GM12878 (cell line): ENCODE results near the gene INPP5D. TPM values are rescaled to one million over a fixed set of nuclear protein-coding genes. Genes with fewer than 3 reads are reported as not detected.

Experiments used
- ATAC-seq: fragments of 200-7000 bp; cut with Tn5 transposase; 3 replicates; pipeline ENCODE4 v1.9.1; 2020; ENCODE audit warnings: mild to moderate bottlenecking, moderate library complexity
- BruUV-seq: library from RNA; stranded (reverse); fragments of 400-500 nt; replicated peaks from 2 replicates; lab custom pipeline; 2021; lab: Mats Ljungman, UMichigan
- CTCF ChIA-PET: fragments of 300-600 bp; sonication (Branson Sonifier 250); formaldehyde crosslinking; extraction: SDS; loops from one replicate; lab custom pipeline; 2021; ENCODE audit warnings: inconsistent platforms; lab: Yijun Ruan, JAX
- POLR2A ChIA-PET: fragments of 350-600 bp; formaldehyde crosslinking; extraction: SDS; loops from one replicate; lab custom pipeline; 2021; ENCODE audit warnings: inconsistent platforms; lab: Charles Lee
- RAD21 ChIA-PET: fragments of 300-600 bp; sonication (Branson Sonifier 250); formaldehyde crosslinking; loops from one replicate; lab custom pipeline; 2023; ENCODE audit warnings: antibody characterized with exemption; ENCODE audit not compliant: unreplicated experiment; lab: Charles Lee
- SMC1A ChIA-PET: fragments of 300-600 bp; sonication (Branson Sonifier 250); formaldehyde crosslinking; loops from one replicate; lab custom pipeline; 2023; ENCODE audit not compliant: unreplicated experiment, uncharacterized antibody; lab: Charles Lee
- DNase-seq: peaks from one replicate; pipeline ENCODE4 v3.0.0-alpha.2; 2011; ENCODE audit warnings: low read depth, low spot score
- FAIRE-seq: peaks from 3 replicates; lab custom pipeline; 2011; peaks lifted over from hg19 to GRCh38; lab: Jason Lieb, UNC
- H2AFZ ChIP-seq: 2 replicates; pipeline ENCODE4 v1.6.0; 2011; ENCODE audit warnings: low read depth, low read length, control low read depth; ENCODE audit not compliant: control insufficient read depth
- H3K27ac ChIP-seq: 2 replicates; pipeline ENCODE4 v1.5.1; 2011; ENCODE audit warnings: control low read depth; ENCODE audit not compliant: control insufficient read depth, insufficient read depth
- H3K27me3 ChIP-seq, 2 experiments: replicated peaks in 1 of 2; 2 replicates each; pipeline versions ENCODE4 v1.6.0 to v1.6.1; 2011; ENCODE audit warnings: low read length in 1 of 2; ENCODE audit not compliant: control insufficient read depth in 2 of 2, insufficient read depth in 2 of 2
- H3K36me3 ChIP-seq, 2 experiments: 2 replicates each; pipeline ENCODE4 v1.5.1; 2011; ENCODE audit warnings: low read length in 1 of 2; ENCODE audit not compliant: control insufficient read depth in 2 of 2, insufficient read depth in 2 of 2
- H3K4me1 ChIP-seq: 2 replicates; pipeline ENCODE4 v1.6.1; 2011; ENCODE audit warnings: mild to moderate bottlenecking, low read length, moderate library complexity, mixed read lengths; ENCODE audit not compliant: control insufficient read depth, insufficient read depth
- H3K4me2 ChIP-seq: 2 replicates; pipeline ENCODE4 v1.6.0; 2011; ENCODE audit warnings: control low read depth; ENCODE audit not compliant: control insufficient read depth, insufficient read depth
- H3K4me3 ChIP-seq: fragments of 200-600 bp; sonication (generic); 2 replicates; pipeline ENCODE4 v1.5.1; 2016
- H3K79me2 ChIP-seq: 2 replicates; pipeline ENCODE4 v1.6.0; 2011; ENCODE audit warnings: low read length; ENCODE audit not compliant: control insufficient read depth, insufficient read depth
- H3K9ac ChIP-seq: 2 replicates; pipeline ENCODE4 v1.8.0; 2011; ENCODE audit warnings: low read length, control low read depth, mixed read lengths; ENCODE audit not compliant: control insufficient read depth, insufficient read depth
- H3K9me3 ChIP-seq: replicated peaks from 3 replicates; pipeline ENCODE4 v1.5.1; 2011; ENCODE audit warnings: mild to moderate bottlenecking, low read length; ENCODE audit not compliant: control insufficient read depth, insufficient read depth
- H4K20me1 ChIP-seq: 2 replicates; pipeline ENCODE4 v1.6.0; 2011; ENCODE audit not compliant: control insufficient read depth, insufficient read depth
- CREB1 ChIP-seq: IDR thresholded peaks from 2 replicates; pipeline ENCODE4 v1.6.1; 2012; ENCODE audit warnings: low read depth, mild to moderate bottlenecking, inconsistent platforms
- E4F1 ChIP-seq: fragments of 450-650 bp; IDR thresholded peaks from 2 replicates; pipeline ENCODE4 v1.6.1; 2018; ENCODE audit warnings: borderline replicate concordance, mild to moderate bottlenecking; ENCODE audit not compliant: partially characterized antibody
- ESRRA ChIP-seq: IDR thresholded peaks from 2 replicates; pipeline ENCODE4 v1.6.1; 2012; ENCODE audit warnings: mild to moderate bottlenecking, low read length, improper control_type of control experiment
- KAT2A ChIP-seq: conservative IDR thresholded peaks from 2 replicates; pipeline ENCODE4 v1.6.1; 2011; ENCODE audit warnings: low read depth, low read length; ENCODE audit not compliant: control insufficient read depth
- MEF2A ChIP-seq: IDR thresholded peaks from 2 replicates; pipeline ENCODE4 v1.6.1; 2011; ENCODE audit warnings: low read depth, mild to moderate bottlenecking, low read length, moderate library complexity; ENCODE audit not compliant: insufficient read depth
- NBN ChIP-seq: fragments of 450-650 bp; IDR thresholded peaks from 2 replicates; pipeline ENCODE4 v1.6.1; 2016
- SREBF2 ChIP-seq: IDR thresholded peaks from 2 replicates; pipeline ENCODE4 v1.6.1; 2012; ENCODE audit warnings: mild to moderate bottlenecking, low read length
- SUPT20H ChIP-seq: IDR thresholded peaks from 2 replicates; pipeline ENCODE4 v1.6.1; 2011; ENCODE audit warnings: low read depth, mild to moderate bottlenecking, low read length, moderate library complexity, borderline replicate concordance; ENCODE audit not compliant: control insufficient read depth
- TARDBP ChIP-seq: IDR thresholded peaks from 2 replicates; pipeline ENCODE4 v1.6.1; 2016; ENCODE audit warnings: borderline replicate concordance
- ZNF274 ChIP-seq: IDR thresholded peaks from one replicate; pipeline ENCODE4 v1.8.0; 2011; ENCODE audit not compliant: insufficient read length, insufficient read depth
- WGBS: methylation state at CpG from one replicate; pipeline ENCODE4 v1.1.6; 2016; ENCODE audit warnings: low lambda C conversion rate; ENCODE audit not compliant: insufficient replicate concordance, insufficient coverage; ENCODE audit errors: missing lambda C conversion rate; 5-methylcytosine and 5-hydroxymethylcytosine counted together
- in situ Hi-C: fragments of 300-500 bp; cut with MboI; formaldehyde crosslinking; loops from 9 replicates; pipeline ENCODE4 v1.14.3; 2018; ENCODE audit warnings: mixed read lengths
- intact Hi-C: fragments of 100-400 bp; cut with micrococcal nuclease; formaldehyde crosslinking; loops from one replicate; pipeline ENCODE4 v1.14.2; 2022; ENCODE audit not compliant: unreplicated experiment
- polyA plus RNA-seq, 11 experiments: library from polyadenylated mRNA; depleted of rRNA in 4 of 11; unstranded in 6 of 11; stranded (reverse) in 5 of 11; fragments of >200 nt; fragmentation: Nextera tagmentation in 4 of 11; fragmentation: Illumina TruSeq in 1 of 11; extraction: Ambion mirVana in 4 of 11; extraction: Trizol in 1 of 11; gene quantifications; 1 replicate in 1 of 11; 2 replicates in 10 of 11; pipeline versions ENCODE4 v1.2.1 to v1.2.3, GENCODE V29; 2011 to 2016; ENCODE audit warnings: inconsistent platforms in 2 of 11, missing spikeins in 2 of 11, low read depth in 1 of 11
- total RNA-seq, 4 experiments: library from RNA; depleted of rRNA in 3 of 4; stranded (reverse); fragments of >200 nt in 3 of 4; fragmentation: Illumina TruSeq in 1 of 4; extraction: Trizol in 1 of 4; gene quantifications; 2 replicates each; pipeline versions ENCODE4 v1.2.1 to v1.2.3, GENCODE V29; 2013 to 2021

Gene INPP5D
- total and polyA plus RNA-seq, 10 of the 15 experiments (the other 5 are each of a cell fraction or from before 2014, with no cell fraction given), result 11.8 to 139 (median 88.8) TPM

GRCh38 chr2:233148354-233148753 is 88.2 kb downstream of the INPP5D start:
- RAD21 ChIA-PET, result no interaction called here
- no peaks in the 10 kb centered on the region; the same call in 1 of the 2 replicates for H4K20me1 ChIP-seq
- no peak for ATAC-seq

GRCh38 chr2:233152541-233152940 is 92.4 kb downstream of the INPP5D start:
- SMC1A ChIA-PET, result interaction anchor here (1.0 to 1.6 kb wide), 3 partner anchors 10 to 16 kb away, joined by 3 to 5 read pairs (median 3); no protein-coding TSS in a partner anchor
- 98% methylated on average over 5 of the region's 5 CpGs for WGBS
- Histone ChIP-seq H3K27ac (no peak overlapping the region), H2AFZ (no peak overlapping the region), H3K27me3 (no peaks in the 10 kb centered on the region), H3K4me3 (no peak overlapping the region), H3K4me1 (no peaks in the 10 kb centered on the region), H4K20me1 (no peaks in the 10 kb centered on the region; the same call in 1 of the 2 replicates), H3K4me2 (no peak overlapping the region), H3K36me3 (peaks cover 35 to 63% of the 10 kb centered on the region in 2 experiments), H3K9ac (no peak overlapping the region), H3K9me3 (peaks cover 4% of the 10 kb centered on the region; the same call in 2 of the 3 replicates), H3K79me2 (no peaks in the 10 kb centered on the region)
- no peak for FAIRE-seq
- no peak for DNase-seq
- BruUV-seq, result no TSS peak
- in situ Hi-C loops (no loop called here), intact Hi-C loops (no loop called here)
- CTCF ChIA-PET, result no interaction called here
- no peak for ATAC-seq
- POLR2A ChIA-PET, result interaction anchor here (0.6 kb wide), 1 partner anchor 18 kb away, joined by 3 read pairs; no protein-coding TSS in a partner anchor
- RAD21 ChIA-PET, result interaction anchor here (1.2 kb wide), 1 partner anchor 92 kb away, joined by 4 read pairs; no protein-coding TSS in a partner anchor
- no peak for TF ChIP-seq E4F1
- no peak for TF ChIP-seq KAT2A
- no peak for TF ChIP-seq ZNF274
- no peak for TF ChIP-seq MEF2A
- no peak for TF ChIP-seq NBN
- no peak for TF ChIP-seq CREB1
- no peak for TF ChIP-seq ESRRA
- no peak for TF ChIP-seq SREBF2

More at GRCh38 chr2:233148354-233148753, 88.2 kb downstream of the INPP5D start:
- DNase-seq (no peak), FAIRE-seq (no peak)
- Histone ChIP-seq H3K4me3 (no peak overlapping the region), H3K27me3 (no peaks in the 10 kb centered on the region), H3K9me3 (peaks cover 4% of the 10 kb centered on the region; the same call in 2 of the 3 replicates), H3K36me3 (peaks cover 54 to 71% of the 10 kb centered on the region in 2 experiments), H3K79me2 (peaks cover 6% of the 10 kb centered on the region), H3K27ac (no peak overlapping the region)
- WGBS, result 94% methylated on average over 10 of the region's 10 CpGs
- no TSS peak for BruUV-seq
- SMC1A ChIA-PET, result no interaction called here
- CTCF ChIA-PET, result interaction anchor here (1.3 kb wide), 1 partner anchor 88 kb away, joined by 4 read pairs; the partner anchor contains the start of gene INPP5D
- TF ChIP-seq SUPT20H, result no peak
- TF ChIP-seq TARDBP, result no peak
- TF ChIP-seq, all 136 proteins: peak for 0
- no peaks in the 10 kb centered on the region for H3K4me1 ChIP-seq
- POLR2A ChIA-PET, result interaction anchor here (1.1 kb wide), 1 partner anchor 88 kb away, joined by 3 read pairs; the partner anchor contains the start of gene INPP5D
- no peak overlapping the region for H2AFZ ChIP-seq
- no peak overlapping the region for H3K9ac ChIP-seq
- intact Hi-C loops (no loop called here), in situ Hi-C loops (no loop called here)
- H3K4me2 ChIP-seq, result no peak overlapping the region
